GM19395 (cell line): Measurements from ENCODE around the gene MACF1.
A peak's percentile ranks its signal among the peaks of the same experiment; 100 is the strongest.

ENCODE experiments used
- ATAC-seq: cut with Tn5 transposase; IDR thresholded peaks from one replicate; pipeline ENCODE4 v1.9.1; 2021; ENCODE audit warnings: mild to moderate bottlenecking, moderate library complexity; ENCODE audit not compliant: unreplicated experiment

The MACF1 gene

GRCh38 chr1:39255222-39255621 lies 50.7 kb downstream of the MACF1 start:
- no peak for ATAC-seq

GRCh38 chr1:39258146-39258924 lies 53.8 kb downstream of the MACF1 start:
- no peak for ATAC-seq

GRCh38 chr1:39258925-39259244 lies 54.4 kb downstream of the MACF1 start:
- no peak for ATAC-seq

- ATAC-seq, result no peak
Measured at GRCh38 chr1:39261712-39262221, 57.3 kb downstream of the MACF1 start.

- no peak for ATAC-seq
Measured at GRCh38 chr1:39262802-39263201, 58.3 kb downstream of the MACF1 start.

- ATAC-seq, result no peak
Measured at GRCh38 chr1:39266269-39266668, 61.8 kb downstream of the MACF1 start.

- no peak for ATAC-seq
Measured at GRCh38 chr1:39266792-39267191, 62.3 kb downstream of the MACF1 start.

GRCh38 chr1:39268112-39268581 lies 63.7 kb downstream of the MACF1 start:
- no peak for ATAC-seq

GRCh38 chr1:39268906-39269305 lies 64.4 kb downstream of the MACF1 start:
- ATAC-seq, result no peak

- peak; percentile 16 for ATAC-seq
Measured at GRCh38 chr1:39269349-39269748, 64.9 kb downstream of the MACF1 start.

- ATAC-seq, result peak; percentile 68
Measured at GRCh38 chr1:39269791-39270342, 65.4 kb downstream of the MACF1 start.

GRCh38 chr1:39270368-39270767 lies 65.9 kb downstream of the MACF1 start:
- ATAC-seq, result no peak

GRCh38 chr1:39272027-39272797 lies 67.7 kb downstream of the MACF1 start:
- peak; percentile 71 for ATAC-seq

GRCh38 chr1:39272798-39273469 lies 68.4 kb downstream of the MACF1 start:
- no peak for ATAC-seq

GRCh38 chr1:39275836-39276507 lies 71.5 kb downstream of the MACF1 start:
- ATAC-seq, result no peak

GRCh38 chr1:39277879-39278278 lies 73.4 kb downstream of the MACF1 start:
- ATAC-seq, result no peak

- no peak for ATAC-seq
Measured at GRCh38 chr1:39282537-39283216, 78.2 kb downstream of the MACF1 start.

- no peak for ATAC-seq
Measured at GRCh38 chr1:39283858-39284257, 79.4 kb downstream of the MACF1 start.

GRCh38 chr1:39287541-39287940 lies 83.0 kb downstream of the MACF1 start:
- no peak for ATAC-seq
